ENCODE results near the gene ARHGEF12. TPM values are rescaled to one million over a fixed set of nuclear protein-coding genes. Genes with fewer than 3 reads are reported as not detected.

Gene ARHGEF12
- total and polyA plus RNA-seq, 10 of the 15 experiments (the other 5 are each of a cell fraction or from before 2014, with no cell fraction given), result 2.7 to 40.8 (median 20.9) TPM

DNA sequence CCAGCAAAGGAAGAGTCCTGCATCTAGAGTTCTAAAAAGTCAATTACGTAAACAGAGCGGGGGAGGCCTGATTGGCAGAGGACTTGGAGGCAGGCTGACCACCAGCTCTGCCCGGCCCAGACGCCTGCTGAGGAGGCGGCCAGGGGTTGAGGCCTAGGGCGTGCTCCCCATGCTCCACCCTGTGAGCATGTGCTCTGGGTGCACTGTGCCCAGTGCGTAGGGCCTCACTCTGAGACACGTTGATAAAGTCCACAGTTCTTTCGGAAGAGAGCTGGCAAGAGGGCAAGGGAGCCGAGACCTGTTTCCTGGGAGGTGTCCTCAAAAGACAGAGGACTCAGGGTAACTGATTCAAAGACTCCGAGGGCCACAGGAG lies 200.6 kb downstream of the ARHGEF12 start (continued):
- TF ChIP-seq, protein P1, sequence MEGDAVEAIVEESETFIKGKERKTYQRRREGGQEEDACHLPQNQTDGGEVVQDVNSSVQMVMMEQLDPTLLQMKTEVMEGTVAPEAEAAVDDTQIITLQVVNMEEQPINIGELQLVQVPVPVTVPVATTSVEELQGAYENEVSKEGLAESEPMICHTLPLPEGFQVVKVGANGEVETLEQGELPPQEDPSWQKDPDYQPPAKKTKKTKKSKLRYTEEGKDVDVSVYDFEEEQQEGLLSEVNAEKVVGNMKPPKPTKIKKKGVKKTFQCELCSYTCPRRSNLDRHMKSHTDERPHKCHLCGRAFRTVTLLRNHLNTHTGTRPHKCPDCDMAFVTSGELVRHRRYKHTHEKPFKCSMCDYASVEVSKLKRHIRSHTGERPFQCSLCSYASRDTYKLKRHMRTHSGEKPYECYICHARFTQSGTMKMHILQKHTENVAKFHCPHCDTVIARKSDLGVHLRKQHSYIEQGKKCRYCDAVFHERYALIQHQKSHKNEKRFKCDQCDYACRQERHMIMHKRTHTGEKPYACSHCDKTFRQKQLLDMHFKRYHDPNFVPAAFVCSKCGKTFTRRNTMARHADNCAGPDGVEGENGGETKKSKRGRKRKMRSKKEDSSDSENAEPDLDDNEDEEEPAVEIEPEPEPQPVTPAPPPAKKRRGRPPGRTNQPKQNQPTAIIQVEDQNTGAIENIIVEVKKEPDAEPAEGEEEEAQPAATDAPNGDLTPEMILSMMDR (IDR thresholded peaks at IDR 0.05 in 2 of 3, conservative IDR thresholded peaks at IDR 0.05 in 1 of 3; ENCODE audit: control insufficient read depth in 2 of 3, extremely low read depth in 1 of 3, insufficient read depth in 1 of 3, low read depth in 3 of 3, low read length in 3 of 3), result no peak

DNA sequence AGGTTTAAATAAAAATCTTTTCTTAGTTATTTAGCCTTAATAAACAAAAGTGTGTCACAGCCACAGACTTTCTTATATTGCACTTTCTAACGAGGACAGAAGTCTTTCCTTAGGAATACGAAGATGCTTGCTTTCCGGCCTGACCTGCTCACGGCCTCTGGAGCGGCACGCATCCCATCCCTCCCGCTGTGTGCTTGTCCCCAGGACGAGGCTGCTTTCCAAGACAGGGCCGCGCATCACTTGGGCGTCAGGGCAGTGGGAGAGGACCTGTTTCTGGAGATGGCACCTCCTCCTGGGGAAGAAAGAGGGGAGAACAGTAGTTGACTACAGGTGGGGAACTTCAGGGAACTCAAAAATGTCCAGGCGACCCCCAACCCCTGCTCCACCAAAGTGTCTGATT lies 201.8 kb downstream of the ARHGEF12 start:
- in situ Hi-C loops (cut with MboI), result no loop called here
- WGBS (ENCODE audit: insufficient coverage, insufficient replicate concordance, low lambda C conversion rate, missing lambda C conversion rate), result 64% methylated on average over 12 of the region's 12 CpGs

More for the DNA sequence above, 201.8 kb downstream of the ARHGEF12 start:
- BruUV-seq (replicated peaks), result no TSS peak
- Histone ChIP-seq H3K4me3 (no peak overlapping the region), H3K79me2 (ENCODE audit: control insufficient read depth, insufficient read depth, low read length) (no peaks in the 10 kb centered on the region), H3K4me2 (ENCODE audit: control insufficient read depth, insufficient read depth) (no peak overlapping the region), H4K20me1 (ENCODE audit: control insufficient read depth, insufficient read depth) (no peaks in the 10 kb centered on the region), H3K9ac (ENCODE audit: control insufficient read depth, insufficient read depth, low read length) (no peak overlapping the region), H3K27me3 (replicated peaks in 1 of 2; ENCODE audit: control insufficient read depth in 2 of 2, insufficient read depth in 2 of 2, low read length in 1 of 2) (no peaks in the 10 kb centered on the region; a peak in 1 of 4 replicates), H2AFZ (ENCODE audit: control insufficient read depth, low read depth, low read length) (no peak overlapping the region), H3K36me3 (ENCODE audit: control insufficient read depth in 2 of 2, insufficient read depth in 2 of 2, low read length in 1 of 2) (no peaks in the 10 kb centered on the region), H3K4me1 (ENCODE audit: control insufficient read depth, insufficient read depth, low read length) (no peaks in the 10 kb centered on the region), H3K9me3 (replicated peaks; ENCODE audit: control insufficient read depth, insufficient read depth, low read length) (no peaks in the 10 kb centered on the region), H3K27ac (ENCODE audit: control insufficient read depth, insufficient read depth) (no peak overlapping the region)
- FAIRE-seq (no peak), ATAC-seq (no peak), DNase-seq (ENCODE audit: low read depth, low spot score) (no peak)
- intact Hi-C loops (cut with micrococcal nuclease; ENCODE audit: unreplicated experiment), result no loop called here
- no peak for TF ChIP-seq EGR1 (IDR thresholded peaks at IDR 0.05; ENCODE audit: borderline replicate concordance in 1 of 2, low read depth in 2 of 2, low read length in 2 of 2)
- TF ChIP-seq, protein P2, sequence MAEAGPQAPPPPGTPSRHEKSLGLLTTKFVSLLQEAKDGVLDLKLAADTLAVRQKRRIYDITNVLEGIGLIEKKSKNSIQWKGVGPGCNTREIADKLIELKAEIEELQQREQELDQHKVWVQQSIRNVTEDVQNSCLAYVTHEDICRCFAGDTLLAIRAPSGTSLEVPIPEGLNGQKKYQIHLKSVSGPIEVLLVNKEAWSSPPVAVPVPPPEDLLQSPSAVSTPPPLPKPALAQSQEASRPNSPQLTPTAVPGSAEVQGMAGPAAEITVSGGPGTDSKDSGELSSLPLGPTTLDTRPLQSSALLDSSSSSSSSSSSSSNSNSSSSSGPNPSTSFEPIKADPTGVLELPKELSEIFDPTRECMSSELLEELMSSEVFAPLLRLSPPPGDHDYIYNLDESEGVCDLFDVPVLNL (IDR thresholded peaks at IDR 0.05; ENCODE audit: low read depth, low read length), result no peak
- TF ChIP-seq RCOR1 (conservative IDR thresholded peaks at IDR 0.05; ENCODE audit: low read depth, low read length), result no peak
- TF ChIP-seq ZSCAN29 (IDR thresholded peaks at IDR 0.05), result no peak
- no peak for TF ChIP-seq BHLHE40 (IDR thresholded peaks at IDR 0.05; ENCODE audit: borderline replicate concordance in 1 of 2, low read depth in 2 of 2, low read length in 1 of 2)
- TF ChIP-seq, protein P3, sequence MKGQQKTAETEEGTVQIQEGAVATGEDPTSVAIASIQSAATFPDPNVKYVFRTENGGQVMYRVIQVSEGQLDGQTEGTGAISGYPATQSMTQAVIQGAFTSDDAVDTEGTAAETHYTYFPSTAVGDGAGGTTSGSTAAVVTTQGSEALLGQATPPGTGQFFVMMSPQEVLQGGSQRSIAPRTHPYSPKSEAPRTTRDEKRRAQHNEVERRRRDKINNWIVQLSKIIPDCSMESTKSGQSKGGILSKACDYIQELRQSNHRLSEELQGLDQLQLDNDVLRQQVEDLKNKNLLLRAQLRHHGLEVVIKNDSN (IDR thresholded peaks at IDR 0.05; ENCODE audit: borderline replicate concordance, extremely low read length, insufficient read depth, low read depth, low read length), result no peak
- TF ChIP-seq HDGF (IDR thresholded peaks at IDR 0.05), result no peak
- TF ChIP-seq, protein P4, sequence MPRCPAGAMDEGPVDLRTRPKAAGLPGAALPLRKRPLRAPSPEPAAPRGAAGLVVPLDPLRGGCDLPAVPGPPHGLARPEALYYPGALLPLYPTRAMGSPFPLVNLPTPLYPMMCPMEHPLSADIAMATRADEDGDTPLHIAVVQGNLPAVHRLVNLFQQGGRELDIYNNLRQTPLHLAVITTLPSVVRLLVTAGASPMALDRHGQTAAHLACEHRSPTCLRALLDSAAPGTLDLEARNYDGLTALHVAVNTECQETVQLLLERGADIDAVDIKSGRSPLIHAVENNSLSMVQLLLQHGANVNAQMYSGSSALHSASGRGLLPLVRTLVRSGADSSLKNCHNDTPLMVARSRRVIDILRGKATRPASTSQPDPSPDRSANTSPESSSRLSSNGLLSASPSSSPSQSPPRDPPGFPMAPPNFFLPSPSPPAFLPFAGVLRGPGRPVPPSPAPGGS (IDR thresholded peaks at IDR 0.05; ENCODE audit: borderline replicate concordance, insufficient read depth, low read depth, low read length, poor library complexity, severe bottlenecking), result no peak
- TF ChIP-seq IKZF1 (conservative IDR thresholded peaks at IDR 0.05), result no peak
- TF ChIP-seq, protein P5, sequence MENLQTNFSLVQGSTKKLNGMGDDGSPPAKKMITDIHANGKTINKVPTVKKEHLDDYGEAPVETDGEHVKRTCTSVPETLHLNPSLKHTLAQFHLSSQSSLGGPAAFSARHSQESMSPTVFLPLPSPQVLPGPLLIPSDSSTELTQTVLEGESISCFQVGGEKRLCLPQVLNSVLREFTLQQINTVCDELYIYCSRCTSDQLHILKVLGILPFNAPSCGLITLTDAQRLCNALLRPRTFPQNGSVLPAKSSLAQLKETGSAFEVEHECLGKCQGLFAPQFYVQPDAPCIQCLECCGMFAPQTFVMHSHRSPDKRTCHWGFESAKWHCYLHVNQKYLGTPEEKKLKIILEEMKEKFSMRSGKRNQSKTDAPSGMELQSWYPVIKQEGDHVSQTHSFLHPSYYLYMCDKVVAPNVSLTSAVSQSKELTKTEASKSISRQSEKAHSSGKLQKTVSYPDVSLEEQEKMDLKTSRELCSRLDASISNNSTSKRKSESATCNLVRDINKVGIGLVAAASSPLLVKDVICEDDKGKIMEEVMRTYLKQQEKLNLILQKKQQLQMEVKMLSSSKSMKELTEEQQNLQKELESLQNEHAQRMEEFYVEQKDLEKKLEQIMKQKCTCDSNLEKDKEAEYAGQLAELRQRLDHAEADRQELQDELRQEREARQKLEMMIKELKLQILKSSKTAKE (IDR thresholded peaks at IDR 0.05; ENCODE audit: low read depth, poor library complexity, severe bottlenecking), result no peak
- TF ChIP-seq RAD51 (IDR thresholded peaks at IDR 0.05), result no peak
- ChIA-PET SMC1A (ENCODE audit: uncharacterized antibody, unreplicated experiment) (no interaction called here), CTCF (no interaction called here), POLR2A (no interaction called here), RAD21 (ENCODE audit: unreplicated experiment) (no interaction called here)
